Endothelial cell of umbilical vein (primary cell): ENCODE results near the gene ANKRD27. TPM values are rescaled to one million over a fixed set of nuclear protein-coding genes. Genes with fewer than 3 reads are reported as not detected.

Source experiments
- BruUV-seq: library from RNA; stranded (reverse); fragments of 400-500 nt; replicated peaks from 2 replicates; lab custom pipeline; 2021; lab: Mats Ljungman, UMichigan
- CTCF ChIA-PET: fragments of 300-600, 350-600 bp; sonication (Branson Sonifier 250); formaldehyde crosslinking; loops from one replicate; lab custom pipeline; 2021; ENCODE audit warnings: antibody characterized with exemption, inconsistent platforms; lab: Charles Lee
- POLR2A ChIA-PET: fragments of 300-600, 350-600 bp; sonication (Branson Sonifier 250); formaldehyde crosslinking; loops from one replicate; lab custom pipeline; 2021; ENCODE audit warnings: antibody characterized with exemption, inconsistent platforms; lab: Charles Lee
- DNase-seq: peaks from one replicate; pipeline ENCODE4 v3.0.0-alpha.2; 2011; ENCODE audit warnings: low read depth, low spot score
- FAIRE-seq: peaks from 2 replicates; lab custom pipeline; 2011; peaks lifted over from hg19 to GRCh38; lab: Jason Lieb, UNC
- H2AFZ ChIP-seq: 2 replicates; pipeline ENCODE4 v1.6.0; 2012; ENCODE audit warnings: low read depth, low read length, control low read depth, inconsistent platforms
- H3K27ac ChIP-seq: 2 replicates; pipeline ENCODE4 v1.5.1; 2011; ENCODE audit warnings: low read depth, mild to moderate bottlenecking, control low read depth, low read length, moderate library complexity; ENCODE audit not compliant: insufficient read depth
- H3K27me3 ChIP-seq, 2 experiments: 2 replicates each; pipeline versions ENCODE4 v1.6.0 to v1.6.1; 2011; ENCODE audit warnings: low read length in 2 of 2, mixed read lengths in 1 of 2; ENCODE audit not compliant: control insufficient read depth in 2 of 2, insufficient read depth in 2 of 2
- H3K36me3 ChIP-seq, 2 experiments: 2 replicates in 1 of 2; 3 replicates in 1 of 2; pipeline ENCODE4 v1.5.1; 2011; ENCODE audit warnings: low read length in 2 of 2, mild to moderate bottlenecking in 1 of 2, moderate library complexity in 1 of 2; ENCODE audit not compliant: control insufficient read depth in 2 of 2, insufficient read depth in 2 of 2; ENCODE audit errors: extremely low read depth in 1 of 2
- H3K4me1 ChIP-seq: 3 replicates; pipeline ENCODE4 v1.5.1; 2011; ENCODE audit warnings: mild to moderate bottlenecking, low read length; ENCODE audit not compliant: control insufficient read depth, insufficient read depth; ENCODE audit errors: extremely low read depth
- H3K4me2 ChIP-seq: 2 replicates; pipeline ENCODE4 v1.6.1; 2011; ENCODE audit warnings: low read length, control low read depth, mixed read lengths; ENCODE audit not compliant: insufficient read depth
- H3K4me3 ChIP-seq, 3 experiments: fragments of 200-600 bp in 1 of 3; sonication (generic), shearing (Covaris generic) in 1 of 3; replicated peaks in 1 of 3; 2 replicates each; pipeline ENCODE4 v1.5.1; 2011 to 2016; ENCODE audit warnings: control low read depth in 3 of 3, low read length in 3 of 3, mild to moderate bottlenecking in 2 of 3, inconsistent platforms in 1 of 3, low read depth in 1 of 3, moderate library complexity in 1 of 3; ENCODE audit not compliant: insufficient read depth in 1 of 3
- H3K79me2 ChIP-seq: 2 replicates; pipeline ENCODE4 v1.6.0; 2012; ENCODE audit warnings: low read length, inconsistent platforms; ENCODE audit not compliant: control insufficient read depth, insufficient read depth
- H3K9ac ChIP-seq: replicated peaks from 2 replicates; pipeline ENCODE3; 2011; ENCODE audit warnings: low read length, control low read depth; ENCODE audit not compliant: insufficient read depth; ENCODE audit errors: extremely low read depth
- H3K9me1 ChIP-seq: replicated peaks from 3 replicates; pipeline ENCODE4 v1.6.0; 2011; ENCODE audit warnings: mild to moderate bottlenecking, low read length; ENCODE audit not compliant: control insufficient read depth, insufficient read depth; ENCODE audit errors: extremely low read depth
- H3K9me3 ChIP-seq: replicated peaks from 2 replicates; pipeline ENCODE4 v1.5.1; 2012; ENCODE audit warnings: low read length, inconsistent platforms; ENCODE audit not compliant: control insufficient read depth, insufficient read depth
- H4K20me1 ChIP-seq: replicated peaks from 2 replicates; pipeline ENCODE3; 2011; ENCODE audit warnings: mild to moderate bottlenecking, low read length; ENCODE audit not compliant: control insufficient read depth, insufficient read depth; ENCODE audit errors: extremely low read depth
- CTCF ChIP-seq, 2 donors: IDR thresholded peaks; 1 replicate in 1 of 2; 2 replicates in 1 of 2; pipeline ENCODE4 v1.5.1; 2011; ENCODE audit warnings: low read length in 2 of 2, mild to moderate bottlenecking in 2 of 2, moderate library complexity in 2 of 2, control low read depth in 1 of 2, inconsistent platforms in 1 of 2, low read depth in 1 of 2; ENCODE audit not compliant: insufficient read depth in 1 of 2; ENCODE audit errors: extremely low read depth in 1 of 2
- EZH2 ChIP-seq: IDR thresholded peaks from 2 replicates; pipeline ENCODE4 v1.6.1; 2012; ENCODE audit warnings: borderline replicate concordance, low read depth, mild to moderate bottlenecking, moderate library complexity, low read length, inconsistent platforms; ENCODE audit not compliant: severe bottlenecking
- FOS ChIP-seq: IDR thresholded peaks from 2 replicates; pipeline ENCODE4 v1.6.1; 2011; ENCODE audit warnings: mild to moderate bottlenecking, low read length, moderate library complexity, borderline replicate concordance; ENCODE audit not compliant: insufficient read depth
- GATA2 ChIP-seq: IDR thresholded peaks from 2 replicates; pipeline ENCODE4 v1.7.0; 2011; ENCODE audit warnings: low read depth, mild to moderate bottlenecking, moderate library complexity, mixed read lengths, low read length; ENCODE audit not compliant: insufficient read length, insufficient read depth
- JUN ChIP-seq: IDR thresholded peaks from 2 replicates; pipeline ENCODE4 v1.6.1; 2011; ENCODE audit warnings: borderline replicate concordance, low read depth; ENCODE audit not compliant: insufficient read length, insufficient read depth
- MAX ChIP-seq: IDR thresholded peaks from 2 replicates; pipeline ENCODE4 v1.6.1; 2011; ENCODE audit not compliant: insufficient read depth, insufficient read length
- MYC ChIP-seq: IDR thresholded peaks from one replicate; pipeline ENCODE4 v1.6.1; 2011; ENCODE audit warnings: mild to moderate bottlenecking, low read depth, low read length
- POLR2A ChIP-seq: IDR thresholded peaks from 2 replicates; pipeline ENCODE4 v1.6.1; 2012; ENCODE audit warnings: low read depth, mild to moderate bottlenecking, control low read depth, low read length
- POLR2AphosphoS5 ChIP-seq: IDR thresholded peaks from 2 replicates; pipeline ENCODE4 v1.6.1; 2012; ENCODE audit warnings: low read depth, mild to moderate bottlenecking, control low read depth, low read length, moderate library complexity; ENCODE audit not compliant: insufficient read depth
- dilution Hi-C: fragments of 300-500 bp; cut with MboI; formaldehyde crosslinking; loops from one replicate; pipeline ENCODE4 v1.15.0; 2019; ENCODE audit warnings: low sequenced_read_pairs; ENCODE audit not compliant: extremely low pct_ligation_motif_present
- intact Hi-C: fragments of 100-400 bp; cut with micrococcal nuclease; formaldehyde crosslinking; loops from one replicate; pipeline ENCODE4 v1.10.0; 2022
- polyA plus RNA-seq, 4 experiments: library from polyadenylated mRNA; depleted of rRNA in 3 of 4; stranded (reverse) in 3 of 4; unstranded in 1 of 4; fragments of >200 nt; gene quantifications; 2 replicates each; pipeline versions ENCODE4 v1.2.1 to v1.2.3, GENCODE V29; 2011 to 2012; ENCODE audit warnings: missing spikeins in 1 of 4
- total RNA-seq: library from RNA; stranded (reverse); gene quantifications from 2 replicates; pipeline ENCODE4 v1.2.3, GENCODE V29; 2021

Gene ANKRD27
- total and polyA plus RNA-seq, 2 donors (not counting 3 experiments of a cell fraction or from before 2014, with no cell fraction given), result 18.3 to 37.4 TPM

GRCh38 chr19:32691291-32691951 lies 16.4 kb upstream of the ANKRD27 start, which contains the start of gene NUDT19:
TSS of gene NUDT19 (plus strand) at chr19:32691821. CDS start at chr19:32691961, 140 bp downstream.
- no peaks in the 10 kb centered on the region for H4K20me1 ChIP-seq
- peak within 1 kb of the TSS; percentile 81 for H3K4me2 ChIP-seq
- H3K36me3 ChIP-seq, result no peaks in the 10 kb centered on the region
- FAIRE-seq, result peak; percentile 87
- intact Hi-C loops, result loop anchor here (1.0 kb wide), 2 partner anchors 16 to 286 kb away; partner anchors contain the start of genes ANKRD27, DPY19L3 and RGS9BP
- H3K9me3 ChIP-seq, result no peaks in the 10 kb centered on the region
- POLR2A ChIA-PET, result no interaction called here
- BruUV-seq, result no TSS peak
- dilution Hi-C loops, result no loop called here
- H3K27me3 ChIP-seq, result no peaks in the 10 kb centered on the region
- peak; percentile 83 for DNase-seq
- H3K79me2 ChIP-seq, result peaks cover 37% of the 10 kb centered on the region
- H3K27ac ChIP-seq, result peak within 1 kb of the TSS; percentile 74
- H3K4me3 ChIP-seq, result peak within 1 kb of the TSS; percentile 34 to 57 (median 44)
- CTCF ChIA-PET, result interaction anchor here (0.8 to 1.2 kb wide), 5 partner anchors 13 to 92 kb away, joined by 3 to 5 read pairs (median 3); partner anchors contain the start of gene RGS9BP
- no peak for TF ChIP-seq MYC
- TF ChIP-seq POLR2A, result peak; percentile 73
- TF ChIP-seq POLR2AphosphoS5, result peak; percentile 84
- H3K9me1 ChIP-seq, result no peaks in the 10 kb centered on the region
- H3K4me1 ChIP-seq, result peaks cover 21% of the 10 kb centered on the region
- H2AFZ ChIP-seq, result peak within 1 kb of the TSS; percentile 80
- peak within 1 kb of the TSS; percentile 86 for H3K9ac ChIP-seq

- Histone ChIP-seq H3K4me1 (peaks cover 15% of the 10 kb centered on the region), H3K79me2 (peaks cover 12% of the 10 kb centered on the region), H3K27me3 (no peaks in the 10 kb centered on the region), H4K20me1 (no peaks in the 10 kb centered on the region), H3K9ac (no peak overlapping the region), H3K9me3 (no peaks in the 10 kb centered on the region), H2AFZ (no peak overlapping the region), H3K36me3 (no peaks in the 10 kb centered on the region), H3K27ac (no peak overlapping the region), H3K4me2 (no peak overlapping the region), H3K4me3 (no peak overlapping the region), H3K9me1 (no peaks in the 10 kb centered on the region)
- dilution Hi-C loops (no loop called here), intact Hi-C loops (no loop called here)
- no peak for TF ChIP-seq POLR2AphosphoS5
- TF ChIP-seq EZH2, result no peak
- TF ChIP-seq CTCF (IDR thresholded peaks at IDR 0.05; ENCODE audit: extremely low read depth in 1 of 2, insufficient read depth in 1 of 2, low read depth in 1 of 2, low read length in 2 of 2), result no peak
- no peak for TF ChIP-seq FOS
- TF ChIP-seq POLR2A, result no peak
- TF ChIP-seq MYC, result no peak
- TF ChIP-seq JUN, result no peak
- TF ChIP-seq GATA2, result no peak
- no peak for TF ChIP-seq MAX
- FAIRE-seq (no peak), DNase-seq (no peak)
- POLR2A ChIA-PET, result no interaction called here
- BruUV-seq, result no TSS peak
- CTCF ChIA-PET, result no interaction called here
Observed at GRCh38 chr19:32688311-32688710, 13.3 kb upstream of the ANKRD27 start.
